Upper lobe of left lung (tissue), 4 donors: ENCODE measurements around the gene ANKDD1B.

Experiments used
- CTCF ChIP-seq, 6 experiments: fragments of 450-650 bp in 4 of 6; fragments of 200-600 bp in 2 of 6; sonication (generic) in 2 of 6; IDR thresholded peaks; one replicate each; pipeline ENCODE4 v1.5.1; 2016 to 2019; ENCODE audit warnings: antibody characterized with exemption in 6 of 6
- EP300 ChIP-seq, 4 donors: sonication (generic); formaldehyde crosslinking; IDR thresholded peaks; one replicate each; pipeline ENCODE4 v1.5.1; 2017; ENCODE audit warnings: antibody characterized with exemption in 4 of 4, control low read depth in 2 of 4
- POLR2A ChIP-seq, 4 donors: fragments of 450-650 bp; IDR thresholded peaks; one replicate each; pipeline ENCODE4 v1.5.1; 2016 to 2017; ENCODE audit warnings: antibody characterized with exemption in 4 of 4, mild to moderate bottlenecking in 2 of 4
- POLR2AphosphoS5 ChIP-seq, 2 donors: sonication (generic); formaldehyde crosslinking; IDR thresholded peaks; one replicate each; pipeline ENCODE4 v1.5.1; 2017; ENCODE audit warnings: antibody characterized with exemption in 2 of 2

DNA sequence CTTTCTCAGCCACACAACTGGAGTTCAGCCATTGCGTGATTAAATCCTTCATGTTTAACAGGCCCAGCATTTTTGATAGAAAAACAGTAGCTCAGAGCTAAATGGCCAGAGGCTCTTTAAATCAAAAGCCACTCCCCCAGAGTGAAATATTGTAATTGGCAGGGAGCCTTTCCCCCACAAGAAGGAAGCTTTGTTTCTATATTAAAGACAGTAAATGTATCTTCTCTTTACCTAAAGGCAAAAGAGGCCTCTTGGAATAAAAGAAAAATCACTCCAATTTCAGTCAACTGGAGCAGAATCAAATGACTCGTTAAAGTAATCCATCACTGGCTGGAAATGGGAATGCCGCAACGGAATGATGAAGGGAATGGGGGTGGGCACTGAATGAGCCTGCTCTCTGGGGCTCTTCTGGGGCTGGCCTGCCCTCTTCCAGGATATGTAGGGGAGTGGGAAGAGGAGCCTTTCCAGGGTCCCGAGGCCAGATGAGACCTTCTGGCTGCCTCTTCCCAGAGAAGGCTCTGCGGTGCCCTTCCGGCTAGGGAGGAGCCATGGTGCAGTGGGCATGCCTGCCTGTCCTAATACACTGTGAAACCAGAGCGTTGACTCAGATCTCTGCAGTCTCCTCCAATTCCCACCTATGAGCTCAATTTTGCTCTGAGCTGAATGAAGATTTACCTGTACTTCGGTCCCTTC, 45.2 kb downstream of the ANKDD1B start:
- TF ChIP-seq CTCF (IDR thresholded peaks at IDR 0.05) = no peak
- TF ChIP-seq POLR2AphosphoS5 (IDR thresholded peaks at IDR 0.05) = no peak
- no peak for TF ChIP-seq EP300 (IDR thresholded peaks at IDR 0.05)
- TF ChIP-seq POLR2A (IDR thresholded peaks at IDR 0.05) = no peak
